H1 (cell line): ENCODE results near the gene SERINC1. TPM values are rescaled to one million over a fixed set of nuclear protein-coding genes. Genes with fewer than 3 reads are reported as not detected.

ENCODE experiments used
- CTCF ChIA-PET: fragments of 300-600 bp; sonication (Branson Sonifier 250); formaldehyde crosslinking; loops from one replicate; lab custom pipeline; 2021; ENCODE audit not compliant: partially characterized antibody; lab: Charles Lee
- POLR2A ChIA-PET: fragments of 300-600 bp; sonication (Branson Sonifier 250); formaldehyde crosslinking; loops from one replicate; lab custom pipeline; 2021; ENCODE audit warnings: inconsistent platforms; ENCODE audit not compliant: partially characterized antibody; lab: Charles Lee
- DNase-seq, 2 experiments: peaks; one replicate each; pipeline versions ENCODE4 v3.0.0 to v3.0.0-alpha.2; 2010 to 2022; ENCODE audit warnings: low spot score in 2 of 2, low read depth in 1 of 2, mixed read lengths in 1 of 2
- FAIRE-seq: peaks from 2 replicates; lab custom pipeline; 2011; peaks lifted over from hg19 to GRCh38; lab: Jason Lieb, UNC
- H2AFZ ChIP-seq: 2 replicates; pipeline ENCODE4 v1.8.1; 2012; ENCODE audit warnings: low read length, inconsistent platforms
- H2AK5ac ChIP-seq: 2 replicates; pipeline ENCODE4 v1.6.1; 2013; ENCODE audit warnings: low read depth, low read length
- H2BK120ac ChIP-seq: replicated peaks from 2 replicates; pipeline ENCODE3; 2013; ENCODE audit warnings: low read depth, low read length, inconsistent platforms
- H2BK12ac ChIP-seq: 2 replicates; pipeline ENCODE4 v1.6.1; 2013; ENCODE audit warnings: low read depth, low read length
- H2BK15ac ChIP-seq: 2 replicates; pipeline ENCODE4 v1.6.1; 2013; ENCODE audit warnings: low read length
- H2BK20ac ChIP-seq: 2 replicates; pipeline ENCODE4 v1.6.1; 2013; ENCODE audit warnings: low read length
- H2BK5ac ChIP-seq: 2 replicates; pipeline ENCODE4 v1.6.1; 2013; ENCODE audit warnings: low read depth, low read length
- H3K14ac ChIP-seq: 2 replicates; pipeline ENCODE4 v1.6.1; 2013; ENCODE audit warnings: inconsistent platforms; ENCODE audit not compliant: insufficient read length
- H3K18ac ChIP-seq: 2 replicates; pipeline ENCODE4 v1.6.1; 2013; ENCODE audit warnings: low read length; ENCODE audit errors: extremely low read depth
- H3K23ac ChIP-seq: 2 replicates; pipeline ENCODE4 v1.6.1; 2013; ENCODE audit warnings: inconsistent platforms; ENCODE audit not compliant: insufficient read length
- H3K23me2 ChIP-seq: 2 replicates; pipeline ENCODE4 v1.6.1; 2013; ENCODE audit warnings: low read depth, low read length
- H3K27ac ChIP-seq: 2 replicates; pipeline ENCODE4 v1.6.1; 2011; ENCODE audit warnings: low read depth, low read length, inconsistent platforms
- H3K27me3 ChIP-seq, 4 experiments: replicated peaks in 1 of 4; 1 replicate in 1 of 4; 2 replicates in 3 of 4; pipeline versions ENCODE4 v1.6.1 to v1.8.1; 2011 to 2013; ENCODE audit warnings: low read length in 3 of 4, mild to moderate bottlenecking in 3 of 4, inconsistent platforms in 2 of 4, mixed read lengths in 2 of 4, moderate library complexity in 1 of 4; ENCODE audit not compliant: control insufficient read depth in 3 of 4, insufficient read depth in 3 of 4; ENCODE audit errors: extremely low read depth in 1 of 4
- H3K36me3 ChIP-seq, 4 experiments: 2 replicates each; pipeline versions ENCODE4 v1.6.1 to v1.8.1; 2011 to 2013; ENCODE audit warnings: mild to moderate bottlenecking in 4 of 4, low read length in 3 of 4, moderate library complexity in 2 of 4, control low read depth in 1 of 4, inconsistent platforms in 1 of 4; ENCODE audit not compliant: insufficient read depth in 4 of 4, control insufficient read depth in 2 of 4
- H3K4ac ChIP-seq: replicated peaks from 2 replicates; pipeline ENCODE3; 2013; ENCODE audit warnings: low read length, low read depth, mixed read lengths, inconsistent platforms; ENCODE audit not compliant: insufficient read length
- H3K4me1 ChIP-seq, 4 experiments: replicated peaks in 1 of 4; 1 replicate in 1 of 4; 2 replicates in 3 of 4; pipeline versions ENCODE4 v1.6.1 to v1.8.1; 2011 to 2013; ENCODE audit warnings: low read length in 3 of 4, inconsistent platforms in 2 of 4, mixed read lengths in 1 of 4; ENCODE audit not compliant: insufficient read depth in 4 of 4, control insufficient read depth in 3 of 4
- H3K4me2 ChIP-seq, 2 experiments: 2 replicates each; pipeline versions ENCODE4 v1.6.1 to v1.8.1; 2011 to 2013; ENCODE audit warnings: low read depth in 2 of 2, low read length in 2 of 2, control low read depth in 1 of 2, inconsistent platforms in 1 of 2, mild to moderate bottlenecking in 1 of 2; ENCODE audit not compliant: insufficient read depth in 1 of 2
- H3K4me3 ChIP-seq, 4 experiments: fragments of 200-600, 300-600 bp in 1 of 4; sonication (generic), shearing (Covaris generic), sonication (Bioruptor Twin) in 1 of 4; 2 replicates each; pipeline versions ENCODE4 v1.5.1 to v1.8.1; 2011 to 2016; ENCODE audit warnings: low read length in 4 of 4, low read depth in 3 of 4, control low read depth in 2 of 4, inconsistent platforms in 2 of 4, mild to moderate bottlenecking in 2 of 4, mixed read lengths in 1 of 4, moderate library complexity in 1 of 4; ENCODE audit not compliant: insufficient read depth in 2 of 4; ENCODE audit errors: extremely low read depth in 1 of 4
- H3K56ac ChIP-seq: replicated peaks from 2 replicates; pipeline ENCODE3; 2013; ENCODE audit warnings: low read depth, mild to moderate bottlenecking, mixed read lengths, low read length, inconsistent platforms; ENCODE audit not compliant: insufficient read length
- H3K79me1 ChIP-seq: 2 replicates; pipeline ENCODE4 v1.6.1; 2013; ENCODE audit warnings: low read depth, low read length, control low read depth
- H3K79me2 ChIP-seq, 2 experiments: 2 replicates each; pipeline versions ENCODE4 v1.6.1 to v1.8.1; 2012 to 2013; ENCODE audit warnings: low read length in 2 of 2, mild to moderate bottlenecking in 2 of 2, inconsistent platforms in 1 of 2; ENCODE audit not compliant: insufficient read depth in 2 of 2, control insufficient read depth in 1 of 2
- H3K9ac ChIP-seq, 4 experiments: replicated peaks in 1 of 4; 1 replicate in 1 of 4; 2 replicates in 3 of 4; pipeline versions ENCODE4 v1.6.1 to v1.8.1; 2011 to 2013; ENCODE audit warnings: low read depth in 3 of 4, low read length in 3 of 4, control low read depth in 2 of 4, mild to moderate bottlenecking in 2 of 4, moderate library complexity in 2 of 4, inconsistent platforms in 1 of 4; ENCODE audit errors: extremely low read depth in 1 of 4
- H3K9me3 ChIP-seq, 2 experiments: 2 replicates each; pipeline versions ENCODE4 v1.6.1 to v1.8.1; 2012 to 2013; ENCODE audit warnings: mild to moderate bottlenecking in 2 of 2, moderate library complexity in 2 of 2, control low read depth in 1 of 2, inconsistent platforms in 1 of 2, low read depth in 1 of 2, low read length in 1 of 2, mixed read lengths in 1 of 2; ENCODE audit not compliant: insufficient read depth in 2 of 2
- H4K20me1 ChIP-seq, 2 experiments: replicated peaks in 1 of 2; 2 replicates each; pipeline versions ENCODE3 to v1.8.1; 2011 to 2013; ENCODE audit warnings: inconsistent platforms in 2 of 2, low read length in 2 of 2, mild to moderate bottlenecking in 1 of 2; ENCODE audit not compliant: insufficient read depth in 2 of 2, control insufficient read depth in 1 of 2
- H4K5ac ChIP-seq: 2 replicates; pipeline ENCODE4 v1.6.1; 2013; ENCODE audit warnings: low read length, low read depth, mixed read lengths, inconsistent platforms; ENCODE audit not compliant: insufficient read length
- H4K8ac ChIP-seq: 2 replicates; pipeline ENCODE4 v1.8.0; 2013; ENCODE audit warnings: mild to moderate bottlenecking, moderate library complexity, low read length, inconsistent platforms; ENCODE audit not compliant: insufficient read depth; ENCODE audit errors: extremely low read depth
- H4K91ac ChIP-seq: replicated peaks from 2 replicates; pipeline ENCODE3; 2013; ENCODE audit warnings: low read length, mixed read lengths, inconsistent platforms; ENCODE audit not compliant: insufficient read length
- CEBPB ChIP-seq: IDR thresholded peaks from 2 replicates; pipeline ENCODE4 v1.6.1; 2012; ENCODE audit warnings: low read depth, low read length
- CHD2 ChIP-seq: IDR thresholded peaks from 2 replicates; pipeline ENCODE4 v1.6.1; 2012; ENCODE audit warnings: low read length, improper control_type of control experiment
- GABPA ChIP-seq: IDR thresholded peaks from 2 replicates; pipeline ENCODE4 v1.6.1; 2011; ENCODE audit warnings: mild to moderate bottlenecking, low read length, moderate library complexity, borderline replicate concordance; ENCODE audit not compliant: insufficient read depth
- KDM4A ChIP-seq: IDR thresholded peaks from one replicate; pipeline ENCODE4 v1.7.1; 2012; ENCODE audit warnings: low read depth, mild to moderate bottlenecking, moderate library complexity, low read length, inconsistent platforms; ENCODE audit not compliant: severe bottlenecking
- SRF ChIP-seq: IDR thresholded peaks from 2 replicates; pipeline ENCODE4 v1.6.1; 2011; ENCODE audit warnings: mild to moderate bottlenecking, low read depth, low read length, moderate library complexity
- TEAD4 ChIP-seq: IDR thresholded peaks from 2 replicates; pipeline ENCODE4 v1.6.1; 2012; ENCODE audit warnings: low read depth, low read length, inconsistent platforms, mixed read lengths
- WGBS, 2 experiments: shearing (Covaris generic) in 1 of 2; methylation state at CpG; one replicate each; pipeline versions ENCODE4 v1.1.6 to v1.1.7; 2013 to 2015; ENCODE audit warnings: low lambda C conversion rate in 2 of 2, mixed read lengths in 2 of 2, inconsistent platforms in 1 of 2, low coverage in 1 of 2, missing lambda C conversion rate in 1 of 2; ENCODE audit not compliant: insufficient replicate concordance in 2 of 2, insufficient coverage in 1 of 2, insufficient read length in 1 of 2; ENCODE audit errors: extremely low coverage in 1 of 2, missing lambda C conversion rate in 1 of 2; 5-methylcytosine and 5-hydroxymethylcytosine counted together
- polyA plus RNA-seq, 7 experiments: library from polyadenylated mRNA; depleted of rRNA in 3 of 7; stranded (reverse) in 5 of 7; unstranded in 2 of 7; fragments of >200 nt in 5 of 7; fragments of 200-250 nt in 2 of 7; gene quantifications; 1 replicate in 5 of 7; 2 replicates in 1 of 7; 4 replicates in 1 of 7; pipeline versions ENCODE4 v1.2.1 to v1.2.3, GENCODE V29; 2011 to 2013; ENCODE audit warnings: missing spikeins in 2 of 7, mixed read lengths in 2 of 7
- total RNA-seq: library from RNA; stranded (reverse); fragmentation: NEBNext Ultra II Directional; extraction: Animal tissue kit (Norgen Biotek cat#: 25700); gene quantifications from 2 replicates; pipeline ENCODE4 v1.2.1, GENCODE V29; 2021
- TF ChIP-seq, protein P1 (sequence below): IDR thresholded peaks from 2 replicates; pipeline ENCODE4 v1.6.1; 2011; ENCODE audit warnings: low read length, improper control_type of control experiment

SERINC1 gene
- total and polyA plus RNA-seq, 2 of the 8 experiments (the other 6 are each of a cell fraction or from before 2014, with no cell fraction given), result 15.4 to 38.6 TPM

DNA sequence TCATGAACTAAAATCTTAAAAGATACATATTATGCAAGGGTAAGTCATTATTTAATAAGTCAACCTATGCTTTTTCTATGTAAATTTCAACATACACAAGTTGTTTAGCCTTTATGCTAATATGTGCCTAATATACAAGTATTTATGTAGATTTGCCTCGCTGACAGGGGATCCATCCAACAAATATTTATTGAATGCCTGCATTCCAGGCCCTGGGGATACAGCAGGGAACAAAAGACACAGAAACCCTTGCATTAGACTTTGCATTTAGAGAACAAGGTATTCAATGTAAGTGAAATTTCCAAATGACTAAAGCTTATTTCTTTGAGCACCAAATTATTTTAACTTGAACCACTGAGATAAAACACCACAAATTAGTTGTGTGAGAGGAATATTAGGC is 19.1 kb downstream of the SERINC1 start:
- H2BK5ac ChIP-seq, result no peak overlapping the region
- WGBS, 2 experiments, result 41% methylated on average over 1 of the region's 1 CpG; no CpG with 5 or more reads in 1 of the 2 experiments
- H3K18ac ChIP-seq, result no peak overlapping the region
- no peak overlapping the region for H2AK5ac ChIP-seq
- no peak overlapping the region for H2BK15ac ChIP-seq
- no peaks in the 10 kb centered on the region for H3K23me2 ChIP-seq
- H4K20me1 ChIP-seq, result peaks cover 0 to 2% of the 10 kb centered on the region in 2 experiments
- H3K56ac ChIP-seq, result no peak overlapping the region
- no peak overlapping the region for H3K9ac ChIP-seq
- H3K9me3 ChIP-seq, result no peaks in the 10 kb centered on the region
- H2BK20ac ChIP-seq, result no peak overlapping the region
- H3K4me2 ChIP-seq, result peak overlapping the region; percentile 10 to 19; a peak in 1 of 4 replicates
- DNase-seq (no peak), FAIRE-seq (no peak)
- no peak overlapping the region for H3K27ac ChIP-seq
- ChIA-PET CTCF (interaction anchor here (1.1 kb wide), 1 partner anchor 78 kb away, joined by 3 read pairs; no protein-coding TSS in a partner anchor), POLR2A (interaction anchor here (1.4 kb wide), 1 partner anchor 30 kb away, joined by 4 read pairs; no protein-coding TSS in a partner anchor)
- no peaks in the 10 kb centered on the region for H3K27me3 ChIP-seq
- H3K23ac ChIP-seq, result no peak overlapping the region
- no peak overlapping the region for H2AFZ ChIP-seq
- no peak overlapping the region for H4K8ac ChIP-seq
- H2BK120ac ChIP-seq, result no peak overlapping the region
- H3K4me1 ChIP-seq, result peaks cover 0 to 5% (median 2%) of the 10 kb centered on the region in 4 experiments; a peak in 4 of 7 replicates
- H3K36me3 ChIP-seq, result peaks cover 0 to 58% (median 11%) of the 10 kb centered on the region in 4 experiments; a peak in 6 of 8 replicates
- H3K4ac ChIP-seq, result no peak overlapping the region
- H4K5ac ChIP-seq, result no peak overlapping the region
- no peak overlapping the region for H3K4me3 ChIP-seq
- H2BK12ac ChIP-seq, result no peak overlapping the region
- no peak overlapping the region for H4K91ac ChIP-seq
- H3K14ac ChIP-seq, result no peak overlapping the region
- no peaks in the 10 kb centered on the region for H3K79me2 ChIP-seq
- no peak for TF ChIP-seq SRF
- TF ChIP-seq KDM4A, result no peak
- peak; percentile 81; the same call in 1 of the 2 replicates for TF ChIP-seq TEAD4
- TF ChIP-seq CEBPB, result no peak
- no peak for TF ChIP-seq CHD2
- TF ChIP-seq, protein P1, sequence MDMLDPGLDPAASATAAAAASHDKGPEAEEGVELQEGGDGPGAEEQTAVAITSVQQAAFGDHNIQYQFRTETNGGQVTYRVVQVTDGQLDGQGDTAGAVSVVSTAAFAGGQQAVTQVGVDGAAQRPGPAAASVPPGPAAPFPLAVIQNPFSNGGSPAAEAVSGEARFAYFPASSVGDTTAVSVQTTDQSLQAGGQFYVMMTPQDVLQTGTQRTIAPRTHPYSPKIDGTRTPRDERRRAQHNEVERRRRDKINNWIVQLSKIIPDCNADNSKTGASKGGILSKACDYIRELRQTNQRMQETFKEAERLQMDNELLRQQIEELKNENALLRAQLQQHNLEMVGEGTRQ, result no peak
- TF ChIP-seq GABPA, result no peak
- H3K79me1 ChIP-seq, result no peaks in the 10 kb centered on the region
